AG09319 (cell line): Measurements from ENCODE around the gene HNRNPC.

Experiments used
- DNase-seq: peaks from one replicate; pipeline ENCODE4 v3.0.0-alpha.2; 2010; ENCODE audit warnings: low read depth; ENCODE audit errors: extremely low read depth
- TF ChIP-seq, protein P1 (sequence below): IDR thresholded peaks from 2 replicates; pipeline ENCODE4 v1.5.1; 2011; ENCODE audit warnings: low read depth, mild to moderate bottlenecking, inconsistent platforms, low read length, moderate library complexity

The HNRNPC gene

DNA sequence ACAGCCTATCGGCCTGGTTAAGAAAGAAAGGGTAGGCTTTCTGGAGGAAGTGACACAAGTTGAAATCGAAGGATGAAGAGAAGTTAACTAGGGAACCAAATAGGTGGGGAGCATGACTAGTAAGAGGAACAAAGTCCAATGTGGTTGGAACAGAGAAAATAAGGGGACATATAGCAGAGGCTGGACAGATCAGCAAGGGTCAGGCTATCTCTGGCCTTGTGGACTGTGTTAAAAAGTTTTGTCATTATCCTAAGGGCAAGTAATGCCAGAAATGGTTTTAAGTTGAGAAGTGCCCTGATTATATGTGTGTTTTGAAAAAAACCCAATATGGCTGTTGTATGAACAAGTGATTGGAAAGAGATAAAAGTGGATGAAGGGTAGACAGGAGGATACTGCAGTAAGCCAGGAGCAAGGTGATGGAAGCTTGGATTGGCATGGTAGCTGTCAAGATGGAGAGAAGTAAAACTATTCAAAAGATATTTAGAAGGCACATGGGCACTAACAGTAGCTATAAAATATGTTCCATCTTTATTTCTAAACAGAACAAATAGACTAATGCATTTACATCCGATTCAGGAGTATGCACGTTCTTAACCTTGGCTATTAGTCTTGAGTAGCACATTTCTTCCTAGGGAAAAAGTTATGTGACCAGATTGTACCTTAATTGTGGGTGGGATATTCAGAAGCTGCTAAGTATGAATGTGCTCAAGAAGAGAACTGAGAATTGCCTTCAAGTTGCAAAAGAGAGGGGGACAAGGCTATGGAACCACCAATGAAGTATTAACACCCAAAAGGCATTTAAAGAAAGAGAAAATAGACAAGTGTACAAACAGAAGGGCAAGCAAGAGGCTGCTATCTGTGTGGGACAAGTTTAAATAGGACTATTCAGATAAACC lies 66.5 kb downstream of the HNRNPC start:
- no peak for DNase-seq
- TF ChIP-seq, protein P1, sequence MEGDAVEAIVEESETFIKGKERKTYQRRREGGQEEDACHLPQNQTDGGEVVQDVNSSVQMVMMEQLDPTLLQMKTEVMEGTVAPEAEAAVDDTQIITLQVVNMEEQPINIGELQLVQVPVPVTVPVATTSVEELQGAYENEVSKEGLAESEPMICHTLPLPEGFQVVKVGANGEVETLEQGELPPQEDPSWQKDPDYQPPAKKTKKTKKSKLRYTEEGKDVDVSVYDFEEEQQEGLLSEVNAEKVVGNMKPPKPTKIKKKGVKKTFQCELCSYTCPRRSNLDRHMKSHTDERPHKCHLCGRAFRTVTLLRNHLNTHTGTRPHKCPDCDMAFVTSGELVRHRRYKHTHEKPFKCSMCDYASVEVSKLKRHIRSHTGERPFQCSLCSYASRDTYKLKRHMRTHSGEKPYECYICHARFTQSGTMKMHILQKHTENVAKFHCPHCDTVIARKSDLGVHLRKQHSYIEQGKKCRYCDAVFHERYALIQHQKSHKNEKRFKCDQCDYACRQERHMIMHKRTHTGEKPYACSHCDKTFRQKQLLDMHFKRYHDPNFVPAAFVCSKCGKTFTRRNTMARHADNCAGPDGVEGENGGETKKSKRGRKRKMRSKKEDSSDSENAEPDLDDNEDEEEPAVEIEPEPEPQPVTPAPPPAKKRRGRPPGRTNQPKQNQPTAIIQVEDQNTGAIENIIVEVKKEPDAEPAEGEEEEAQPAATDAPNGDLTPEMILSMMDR, result no peak

DNA sequence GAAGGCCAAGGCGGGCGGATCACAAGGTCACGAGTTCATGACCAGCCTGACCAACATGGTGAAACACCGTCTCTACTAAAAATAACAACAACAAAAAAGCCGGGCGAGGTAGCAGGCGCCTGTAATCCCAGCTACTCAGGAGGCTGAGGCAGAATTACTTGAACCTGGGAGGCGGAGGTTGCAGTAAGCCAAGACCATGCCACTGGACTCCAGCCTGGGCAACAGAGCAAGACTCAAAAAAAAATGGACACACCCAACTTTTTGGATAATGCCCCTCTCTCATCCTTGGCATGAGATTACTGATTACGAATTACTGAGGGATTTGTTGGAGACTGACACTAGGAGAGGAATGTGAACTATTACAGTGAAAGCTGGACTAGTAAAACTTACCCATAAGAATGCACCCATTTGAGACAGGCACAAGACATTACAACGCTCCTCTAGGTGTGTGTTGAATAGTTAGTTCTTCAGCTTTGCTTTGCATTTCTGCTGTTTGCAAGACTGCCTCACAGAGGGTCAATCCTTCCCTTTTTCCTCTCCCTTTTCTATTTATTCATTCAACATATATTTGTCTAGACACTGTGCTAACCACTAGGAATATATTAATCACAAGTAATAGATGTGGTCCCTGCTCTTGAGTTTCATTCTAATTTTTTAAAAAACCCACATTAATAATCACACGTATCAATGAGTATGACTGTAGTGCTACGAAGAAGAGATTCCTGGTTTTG lies 67.3 kb downstream of the HNRNPC start:
- TF ChIP-seq, protein P1, result no peak
- DNase-seq, result no peak

DNA sequence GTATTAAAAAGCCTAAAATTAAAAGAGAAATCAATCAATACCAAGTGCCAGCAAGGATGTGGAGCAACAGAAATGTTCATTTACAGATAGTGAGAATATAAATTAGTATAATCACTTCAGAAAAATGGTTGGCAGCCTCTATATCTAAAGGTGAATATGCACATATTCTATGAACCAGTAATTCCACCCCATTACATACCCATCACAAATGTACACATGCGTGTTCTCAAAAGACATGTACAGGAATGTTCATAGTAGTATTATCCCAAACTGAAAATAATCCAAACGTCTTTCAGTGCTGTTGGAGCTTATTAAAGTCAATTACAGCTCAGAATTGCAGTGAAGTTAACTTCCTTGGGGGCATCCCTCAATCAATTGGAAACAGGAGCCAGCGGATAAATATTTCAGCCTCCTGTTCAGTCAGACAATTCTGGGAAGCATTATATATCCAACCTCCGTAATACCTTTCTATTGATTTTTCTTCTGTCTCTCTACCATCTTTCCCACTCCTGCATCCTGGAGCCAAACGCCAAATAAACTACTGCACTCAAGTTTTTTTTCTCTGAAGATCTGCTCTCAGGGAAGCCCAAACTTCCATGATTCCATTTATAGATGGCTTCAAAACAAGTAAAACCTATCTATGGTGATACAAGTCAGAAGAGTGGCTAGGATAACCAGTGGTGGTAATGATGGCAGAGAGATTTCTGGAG lies 68.3 kb downstream of the HNRNPC start:
- DNase-seq, result no peak
- TF ChIP-seq, protein P1, result no peak

DNA sequence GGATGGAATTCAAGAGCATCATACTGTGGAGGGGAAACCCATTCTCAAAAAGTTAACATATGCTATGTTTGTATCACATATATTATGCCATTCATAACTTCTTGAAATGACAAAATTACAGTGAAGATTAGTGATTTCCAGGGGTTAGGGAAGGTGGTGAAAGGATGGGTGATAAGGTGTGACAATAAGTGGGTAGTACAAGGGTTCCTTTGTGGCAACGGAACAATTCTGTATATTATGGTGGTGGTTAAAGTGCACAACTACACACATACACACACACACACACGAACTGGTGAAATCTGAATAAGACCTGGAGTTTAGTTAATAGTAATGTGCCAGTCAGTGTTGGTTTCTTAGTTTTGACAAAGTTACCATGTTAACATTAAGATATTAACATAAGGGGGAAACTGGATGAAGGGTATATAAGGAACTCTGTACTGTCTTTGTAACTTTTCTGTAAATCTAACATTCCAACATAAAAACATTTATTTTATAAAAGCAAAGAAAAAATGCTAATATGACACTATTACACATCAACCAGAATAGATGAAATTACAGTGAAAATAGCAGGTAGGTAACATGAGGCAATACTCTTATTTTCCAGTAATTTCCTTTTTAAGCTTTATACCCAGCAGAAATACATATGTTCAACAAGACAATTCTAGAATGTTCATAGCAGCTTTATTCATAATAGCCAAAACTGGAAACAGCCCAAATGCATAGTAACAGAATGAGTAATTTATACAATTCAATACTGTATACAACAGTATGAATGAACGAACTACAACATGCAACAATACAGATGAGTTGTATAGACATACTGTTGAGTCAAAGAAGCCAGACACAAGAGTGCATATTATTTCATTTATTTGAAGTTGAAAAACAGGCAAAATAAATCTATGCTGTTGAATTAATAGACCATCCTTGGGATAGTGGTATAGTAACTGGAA lies 69.4 kb downstream of the HNRNPC start:
- DNase-seq, result no peak
- TF ChIP-seq, protein P1, result no peak

DNA sequence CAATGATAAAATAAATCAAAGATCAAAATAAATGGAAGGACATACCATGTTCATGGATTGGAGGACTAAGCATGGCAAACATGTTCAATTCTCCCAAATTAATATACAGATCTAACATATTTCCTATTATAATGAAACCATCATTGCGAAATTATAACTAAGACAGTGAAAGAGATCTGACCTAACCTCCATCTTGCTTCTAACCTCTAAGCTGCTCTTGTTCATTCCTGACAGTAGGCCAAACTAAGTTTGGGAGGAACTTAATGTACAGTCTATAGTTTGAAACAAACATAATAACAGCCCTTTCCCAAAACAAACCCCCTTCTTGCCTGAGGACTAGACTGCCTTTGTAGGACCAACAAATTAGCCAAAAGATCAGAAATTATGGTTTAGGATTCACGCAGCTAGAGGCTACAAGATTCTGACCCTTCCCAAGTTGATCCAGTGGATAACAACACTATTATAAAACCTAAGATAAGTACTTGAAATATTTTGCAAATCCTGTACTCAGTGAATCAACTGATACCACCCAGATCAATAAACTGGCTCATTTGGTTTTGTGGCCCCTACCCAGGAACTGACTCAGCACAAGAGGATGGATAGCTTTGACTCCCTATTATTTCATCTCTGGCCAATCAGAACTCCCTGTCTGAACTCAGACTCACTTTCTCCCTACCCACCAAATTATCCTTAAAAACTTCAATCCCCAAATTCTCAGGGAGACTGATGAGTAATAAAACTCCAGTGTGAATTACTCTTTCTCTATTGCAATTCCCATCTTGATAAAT lies 71.6 kb downstream of the HNRNPC start:
- TF ChIP-seq, protein P1, result no peak
- no peak for DNase-seq

DNA sequence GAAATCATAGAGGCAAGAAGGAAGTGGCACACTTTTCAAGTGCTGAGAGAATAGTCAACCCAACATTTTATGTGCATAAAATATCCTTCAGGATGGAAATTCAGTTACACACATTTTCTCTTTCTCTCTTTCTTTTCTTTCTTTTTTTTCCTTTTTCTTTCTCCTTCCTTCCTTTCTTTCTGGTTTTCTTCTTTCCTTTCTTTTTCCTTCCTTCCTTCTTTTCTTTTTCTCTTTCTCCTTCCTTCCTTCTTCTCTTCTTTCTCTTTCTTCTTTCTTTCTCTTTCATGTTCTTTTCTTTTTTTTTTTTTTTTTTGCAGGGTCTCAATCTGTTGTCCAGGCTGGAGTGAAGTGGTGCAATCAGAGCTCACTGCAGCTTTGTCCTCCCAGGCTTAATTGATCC lies 74.6 kb downstream of the HNRNPC start:
- TF ChIP-seq, protein P1, result no peak
- DNase-seq, result no peak
